ENCODE data around the gene STAB2. TPM values are rescaled to one million over a fixed set of nuclear protein-coding genes. Genes with fewer than 3 reads are reported as not detected.

Gene STAB2
- total RNA-seq, 1 experiment from 2014 or later, result not detected

DNA sequence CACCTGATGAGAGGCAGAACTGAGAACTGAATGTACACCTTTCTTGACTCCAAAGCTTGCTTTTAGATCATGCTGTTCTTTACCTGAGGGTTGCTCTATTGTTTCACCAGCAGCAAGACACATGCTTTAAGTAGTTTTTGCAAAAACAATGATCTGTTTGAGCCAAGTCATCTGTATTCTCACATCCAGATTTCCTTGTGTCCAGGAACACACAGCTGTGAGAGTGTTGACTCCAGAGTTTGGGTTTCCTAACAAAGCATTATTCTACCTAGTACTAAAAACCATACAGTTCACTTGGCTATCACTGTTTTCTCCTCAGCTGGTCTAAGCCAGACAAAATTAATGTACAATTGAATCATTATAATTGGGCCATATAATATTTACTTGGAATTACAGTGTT lies 120.4 kb downstream of the STAB2 start:
- no peak overlapping the region for H3K27ac Mint-ChIP-seq (ENCODE audit: low read depth, unreplicated experiment)
- H3K4me1 Mint-ChIP-seq (ENCODE audit: insufficient read depth, unreplicated experiment), result no peaks in the 10 kb centered on the region
- no peak overlapping the region for H3K4me3 Mint-ChIP-seq (ENCODE audit: unreplicated experiment)
- DNase-seq (ENCODE audit: unreplicated experiment), result no peak
- no peaks in the 10 kb centered on the region for H3K36me3 Mint-ChIP-seq (ENCODE audit: insufficient read depth, unreplicated experiment)
- BruUV-seq (replicated peaks), result no TSS peak
- TF ChIP-seq, protein P1, sequence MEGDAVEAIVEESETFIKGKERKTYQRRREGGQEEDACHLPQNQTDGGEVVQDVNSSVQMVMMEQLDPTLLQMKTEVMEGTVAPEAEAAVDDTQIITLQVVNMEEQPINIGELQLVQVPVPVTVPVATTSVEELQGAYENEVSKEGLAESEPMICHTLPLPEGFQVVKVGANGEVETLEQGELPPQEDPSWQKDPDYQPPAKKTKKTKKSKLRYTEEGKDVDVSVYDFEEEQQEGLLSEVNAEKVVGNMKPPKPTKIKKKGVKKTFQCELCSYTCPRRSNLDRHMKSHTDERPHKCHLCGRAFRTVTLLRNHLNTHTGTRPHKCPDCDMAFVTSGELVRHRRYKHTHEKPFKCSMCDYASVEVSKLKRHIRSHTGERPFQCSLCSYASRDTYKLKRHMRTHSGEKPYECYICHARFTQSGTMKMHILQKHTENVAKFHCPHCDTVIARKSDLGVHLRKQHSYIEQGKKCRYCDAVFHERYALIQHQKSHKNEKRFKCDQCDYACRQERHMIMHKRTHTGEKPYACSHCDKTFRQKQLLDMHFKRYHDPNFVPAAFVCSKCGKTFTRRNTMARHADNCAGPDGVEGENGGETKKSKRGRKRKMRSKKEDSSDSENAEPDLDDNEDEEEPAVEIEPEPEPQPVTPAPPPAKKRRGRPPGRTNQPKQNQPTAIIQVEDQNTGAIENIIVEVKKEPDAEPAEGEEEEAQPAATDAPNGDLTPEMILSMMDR (IDR thresholded peaks at IDR 0.05; ENCODE audit: unreplicated experiment), result no peak
- H3K27me3 Mint-ChIP-seq (ENCODE audit: insufficient read depth, unreplicated experiment), result peaks cover 30% of the 10 kb centered on the region
- no peaks in the 10 kb centered on the region for H3K9me3 Mint-ChIP-seq (ENCODE audit: unreplicated experiment)
- POLR2A ChIA-PET, result no interaction called here
- CTCF ChIA-PET, result interaction anchor here (0.6 kb wide), 1 partner anchor 1885 kb away, joined by 3 read pairs; no protein-coding TSS in a partner anchor
- intact Hi-C loops (cut with micrococcal nuclease), result no loop called here

DNA sequence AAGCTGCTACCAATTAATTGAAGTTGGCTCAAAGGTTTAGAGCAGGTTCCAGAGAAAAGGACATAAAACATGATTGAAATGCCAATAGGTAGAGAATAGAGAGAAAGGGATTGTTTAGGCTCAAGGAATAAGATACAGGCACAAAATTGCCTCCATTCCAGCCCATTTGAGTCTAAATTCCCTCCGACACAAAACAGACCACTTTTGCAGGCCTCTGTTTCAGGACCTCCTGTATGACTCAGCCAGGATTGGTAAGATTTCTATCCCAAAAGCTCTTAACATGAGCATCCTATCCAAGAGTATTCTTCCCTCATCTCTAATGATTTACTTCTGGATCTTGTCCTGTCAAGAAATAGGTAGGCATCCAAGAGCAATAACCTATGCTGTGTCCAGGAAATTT lies 123.5 kb downstream of the STAB2 start:
- no peak for DNase-seq (ENCODE audit: unreplicated experiment)
- Mint-ChIP-seq H3K4me1 (ENCODE audit: insufficient read depth, unreplicated experiment) (no peaks in the 10 kb centered on the region), H3K27ac (ENCODE audit: low read depth, unreplicated experiment) (no peak overlapping the region), H3K36me3 (ENCODE audit: insufficient read depth, unreplicated experiment) (no peaks in the 10 kb centered on the region), H3K27me3 (ENCODE audit: insufficient read depth, unreplicated experiment) (peaks cover 30% of the 10 kb centered on the region), H3K4me3 (ENCODE audit: unreplicated experiment) (no peak overlapping the region), H3K9me3 (ENCODE audit: unreplicated experiment) (no peaks in the 10 kb centered on the region)
- POLR2A ChIA-PET, result no interaction called here
- intact Hi-C loops (cut with micrococcal nuclease), result no loop called here
- BruUV-seq (replicated peaks), result no TSS peak
- CTCF ChIA-PET, result no interaction called here
- TF ChIP-seq, protein P1 (IDR thresholded peaks at IDR 0.05; ENCODE audit: unreplicated experiment), result no peak

DNA sequence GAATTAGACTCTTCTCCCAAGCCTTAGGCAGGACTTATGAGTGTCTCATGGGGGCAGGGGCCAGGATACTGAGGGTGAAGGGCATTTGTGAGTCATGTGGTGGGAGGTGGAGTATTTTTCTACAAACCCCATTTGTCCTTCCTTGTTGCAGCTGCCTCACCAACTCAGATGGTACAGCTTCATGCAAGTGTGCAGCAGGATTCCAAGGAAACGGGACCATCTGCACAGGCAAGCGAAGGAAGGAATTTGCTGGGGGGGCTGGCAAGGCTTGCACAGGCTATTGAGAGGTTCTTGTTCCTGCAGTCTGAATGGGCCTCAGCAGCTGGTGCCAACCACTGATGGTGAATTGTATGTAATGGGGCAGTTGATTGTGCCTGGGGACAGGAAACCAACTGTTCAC lies 125.1 kb downstream of the STAB2 start:
- no peak overlapping the region for H3K4me3 Mint-ChIP-seq (ENCODE audit: unreplicated experiment)
- no peaks in the 10 kb centered on the region for H3K4me1 Mint-ChIP-seq (ENCODE audit: insufficient read depth, unreplicated experiment)
- DNase-seq (ENCODE audit: unreplicated experiment), result no peak
- BruUV-seq (replicated peaks), result no TSS peak
- no peaks in the 10 kb centered on the region for H3K36me3 Mint-ChIP-seq (ENCODE audit: insufficient read depth, unreplicated experiment)
- H3K27me3 Mint-ChIP-seq (ENCODE audit: insufficient read depth, unreplicated experiment), result peaks cover 20% of the 10 kb centered on the region
- POLR2A ChIA-PET, result no interaction called here
- H3K27ac Mint-ChIP-seq (ENCODE audit: low read depth, unreplicated experiment), result no peak overlapping the region
- CTCF ChIA-PET, result interaction anchor here (1.3 kb wide), 1 partner anchor 71 kb away, joined by 3 read pairs; no protein-coding TSS in a partner anchor
- H3K9me3 Mint-ChIP-seq (ENCODE audit: unreplicated experiment), result no peaks in the 10 kb centered on the region
- TF ChIP-seq, protein P1 (IDR thresholded peaks at IDR 0.05; ENCODE audit: unreplicated experiment), result no peak
- intact Hi-C loops (cut with micrococcal nuclease), result no loop called here

DNA sequence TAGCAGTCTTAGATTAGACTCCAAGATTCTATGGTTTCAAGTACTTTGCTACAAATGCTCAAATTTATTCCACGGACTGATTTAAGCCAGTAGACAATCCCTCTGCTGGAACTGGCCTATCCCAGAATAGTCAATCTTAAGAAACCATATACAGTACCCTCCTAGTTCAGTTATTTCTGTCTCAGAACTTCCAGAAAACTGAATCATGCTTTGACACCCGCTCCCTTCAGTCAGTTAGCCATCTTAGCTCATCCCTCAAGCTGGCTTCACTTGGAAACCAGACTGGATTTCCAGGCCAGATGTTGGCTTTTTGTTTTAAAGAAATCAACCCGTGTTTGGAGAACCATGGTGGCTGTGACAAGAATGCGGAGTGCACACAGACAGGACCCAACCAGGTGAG lies 128.4 kb downstream of the STAB2 start:
- intact Hi-C loops (cut with micrococcal nuclease), result no loop called here
- Mint-ChIP-seq H3K27ac (ENCODE audit: low read depth, unreplicated experiment) (no peak overlapping the region), H3K27me3 (ENCODE audit: insufficient read depth, unreplicated experiment) (no peaks in the 10 kb centered on the region), H3K9me3 (ENCODE audit: unreplicated experiment) (no peaks in the 10 kb centered on the region), H3K36me3 (ENCODE audit: insufficient read depth, unreplicated experiment) (no peaks in the 10 kb centered on the region), H3K4me3 (ENCODE audit: unreplicated experiment) (no peak overlapping the region), H3K4me1 (ENCODE audit: insufficient read depth, unreplicated experiment) (no peaks in the 10 kb centered on the region)
- ChIA-PET CTCF (no interaction called here), POLR2A (interaction anchor here (0.6 kb wide), 1 partner anchor 1283 kb away, joined by 3 read pairs; no protein-coding TSS in a partner anchor)
- no TSS peak for BruUV-seq (replicated peaks)
- TF ChIP-seq, protein P1 (IDR thresholded peaks at IDR 0.05; ENCODE audit: unreplicated experiment), result no peak
- no peak for DNase-seq (ENCODE audit: unreplicated experiment)
